HEK293 (cell line): ENCODE data around the gene BEND3.

Source experiments
- RBAK ChIP-seq: fragments of 450-650 bp; formaldehyde crosslinking; IDR thresholded peaks from 2 replicates; pipeline ENCODE4 v1.5.1; 2016; ENCODE audit warnings: missing biosample characterization, missing genetic modification characterization
- ZBTB49 ChIP-seq: fragments of 450-650 bp; formaldehyde crosslinking; IDR thresholded peaks from 2 replicates; pipeline ENCODE4 v1.5.1; 2016; ENCODE audit warnings: missing biosample characterization, missing genetic modification characterization, low read depth
- ZNF580 ChIP-seq: fragments of 450-650 bp; formaldehyde crosslinking; IDR thresholded peaks from 2 replicates; pipeline ENCODE4 v1.5.1; 2016; ENCODE audit warnings: missing biosample characterization, missing genetic modification characterization

- no peak for TF ChIP-seq ZBTB49 (tag by site-specific recombination)
- TF ChIP-seq ZNF580 (tag by site-specific recombination), result no peak
- no peak for TF ChIP-seq RBAK (tag by site-specific recombination)
Measured at GRCh38 chr6:107116931-107117330, 1.6 kb upstream of the BEND3 start.
